EL (cell line): ENCODE data around the gene FOXJ1.

Experiments used
- DNase-seq: peaks from one replicate; pipeline ENCODE4 v3.0.0-alpha.2; 2016

Gene FOXJ1

GRCh38 chr17:76160896-76161528, 20.0 kb upstream of the FOXJ1 start:
- DNase-seq, result no peak

- no peak for DNase-seq
These were observed 18.1 kb upstream of the FOXJ1 start for GRCh38 chr17:76159157-76159556.

DNA sequence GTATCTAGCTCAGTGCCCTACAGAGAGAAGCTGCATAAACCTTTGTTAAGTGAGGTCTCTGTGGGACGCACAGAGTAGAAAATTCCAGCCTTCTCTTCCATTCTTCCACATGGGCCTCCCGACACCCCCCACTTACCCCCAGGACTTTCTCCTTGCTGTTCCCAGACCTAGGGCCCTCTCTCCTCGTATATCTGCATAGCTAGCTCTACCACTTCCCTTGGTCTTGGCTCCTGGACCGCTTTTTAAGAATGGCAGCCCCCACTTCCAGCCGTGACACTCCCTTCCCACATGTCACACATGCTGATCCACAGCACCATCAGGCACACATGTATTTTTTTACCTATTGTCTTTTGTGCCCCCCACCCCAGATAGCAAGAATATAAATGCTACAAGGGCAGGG, 16.7 kb upstream of the FOXJ1 start:
- DNase-seq, result no peak

DNA sequence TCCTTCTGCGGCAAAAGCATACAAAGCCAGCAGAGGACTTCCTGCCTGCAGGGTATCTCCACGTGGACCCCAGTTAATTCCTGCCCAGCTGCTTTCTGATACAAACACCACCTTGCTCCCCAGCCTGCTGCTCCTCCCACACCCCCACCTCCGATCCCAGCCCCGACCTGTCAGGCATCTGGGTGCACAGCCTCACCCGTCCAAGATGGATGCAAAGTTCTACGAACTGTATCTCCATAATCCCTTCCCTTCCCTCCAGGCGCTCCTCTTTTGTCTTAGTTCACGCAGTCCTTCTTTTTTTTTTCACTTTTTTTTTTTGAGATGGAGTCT, 15.6 kb upstream of the FOXJ1 start:
- DNase-seq, result no peak

DNA sequence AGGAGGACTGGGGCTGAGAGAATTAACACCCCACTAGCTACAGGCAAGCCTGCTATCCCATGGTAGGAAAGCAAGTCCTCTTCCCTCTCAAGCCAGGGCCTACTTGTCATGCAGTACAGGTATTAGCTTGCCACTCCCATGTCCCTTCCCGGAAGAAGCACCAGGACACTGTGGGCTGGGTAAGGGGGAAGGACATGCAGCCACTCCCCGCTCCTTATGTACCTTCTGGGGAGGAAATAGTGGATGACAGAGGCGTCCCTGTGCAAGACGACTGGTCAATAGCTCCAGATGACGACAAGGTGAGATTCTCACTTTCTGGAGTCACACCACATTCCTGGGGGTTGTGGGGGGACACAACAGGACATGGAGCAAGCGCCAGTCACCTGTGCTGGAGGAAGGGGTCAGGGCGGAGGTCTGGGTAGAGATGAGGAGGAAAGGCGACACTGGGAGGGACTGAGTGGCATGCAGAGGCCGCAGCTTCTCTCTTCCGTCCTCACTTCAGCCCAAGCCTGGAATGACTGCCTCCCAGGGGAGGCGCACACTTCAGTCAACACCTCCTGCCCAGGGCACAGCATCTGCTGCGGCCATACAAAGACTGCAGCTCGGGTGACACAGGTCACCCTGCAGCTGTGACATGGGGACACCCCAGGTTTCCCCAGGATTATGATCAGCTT, 15.1 kb upstream of the FOXJ1 start:
- DNase-seq, result no peak

GRCh38 chr17:76154936-76155845, 14.1 kb upstream of the FOXJ1 start:
- DNase-seq, result no peak

GRCh38 chr17:76154292-76154691, 13.2 kb upstream of the FOXJ1 start:
- no peak for DNase-seq

- DNase-seq, result peak; percentile 13
These were observed 12.6 kb upstream of the FOXJ1 start for GRCh38 chr17:76153640-76154039.

GRCh38 chr17:76153202-76153601, 12.2 kb upstream of the FOXJ1 start:
- no peak for DNase-seq

DNA sequence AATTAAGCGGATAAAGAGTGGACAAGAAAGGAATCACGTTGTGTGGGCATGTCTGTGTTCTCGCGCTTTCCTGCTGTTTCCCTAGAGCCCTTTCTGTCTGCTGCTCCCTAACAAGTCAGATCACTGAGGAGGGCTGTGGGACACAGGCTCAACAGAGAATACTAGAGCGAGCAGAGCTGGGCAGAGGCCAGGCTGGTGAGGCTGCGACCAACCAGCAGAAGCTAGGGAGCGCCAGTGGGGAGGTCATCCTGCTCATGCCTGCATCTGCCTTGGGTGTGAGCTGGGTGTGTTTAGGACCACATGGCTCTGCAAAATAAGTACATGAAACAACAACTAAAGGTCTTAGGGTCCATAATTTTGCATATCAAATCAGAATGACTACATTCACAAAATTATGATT, 11.5 kb upstream of the FOXJ1 start:
- no peak for DNase-seq

GRCh38 chr17:76151896-76152454, 10.9 kb upstream of the FOXJ1 start:
- no peak for DNase-seq

GRCh38 chr17:76150712-76151622, 9.9 kb upstream of the FOXJ1 start:
- no peak for DNase-seq

- no peak for DNase-seq
These were observed 8.2 kb upstream of the FOXJ1 start for GRCh38 chr17:76149214-76149613.

DNA sequence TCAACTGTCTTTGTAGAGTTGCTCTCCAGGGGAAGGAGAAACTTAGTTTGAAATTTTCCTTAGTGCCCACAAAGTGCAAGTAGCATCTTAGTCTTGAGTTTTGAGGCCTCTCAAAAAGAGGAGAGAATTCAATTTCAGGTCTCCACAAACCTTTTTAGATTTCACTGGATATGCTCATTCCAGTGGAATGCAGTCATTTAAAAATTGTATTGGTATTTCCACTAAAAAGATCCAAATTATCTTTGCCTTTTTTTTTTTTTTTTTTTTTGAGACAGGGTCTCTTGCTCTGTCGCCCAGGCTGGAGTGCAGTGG, 6.9 kb upstream of the FOXJ1 start:
- DNase-seq, result no peak

DNA sequence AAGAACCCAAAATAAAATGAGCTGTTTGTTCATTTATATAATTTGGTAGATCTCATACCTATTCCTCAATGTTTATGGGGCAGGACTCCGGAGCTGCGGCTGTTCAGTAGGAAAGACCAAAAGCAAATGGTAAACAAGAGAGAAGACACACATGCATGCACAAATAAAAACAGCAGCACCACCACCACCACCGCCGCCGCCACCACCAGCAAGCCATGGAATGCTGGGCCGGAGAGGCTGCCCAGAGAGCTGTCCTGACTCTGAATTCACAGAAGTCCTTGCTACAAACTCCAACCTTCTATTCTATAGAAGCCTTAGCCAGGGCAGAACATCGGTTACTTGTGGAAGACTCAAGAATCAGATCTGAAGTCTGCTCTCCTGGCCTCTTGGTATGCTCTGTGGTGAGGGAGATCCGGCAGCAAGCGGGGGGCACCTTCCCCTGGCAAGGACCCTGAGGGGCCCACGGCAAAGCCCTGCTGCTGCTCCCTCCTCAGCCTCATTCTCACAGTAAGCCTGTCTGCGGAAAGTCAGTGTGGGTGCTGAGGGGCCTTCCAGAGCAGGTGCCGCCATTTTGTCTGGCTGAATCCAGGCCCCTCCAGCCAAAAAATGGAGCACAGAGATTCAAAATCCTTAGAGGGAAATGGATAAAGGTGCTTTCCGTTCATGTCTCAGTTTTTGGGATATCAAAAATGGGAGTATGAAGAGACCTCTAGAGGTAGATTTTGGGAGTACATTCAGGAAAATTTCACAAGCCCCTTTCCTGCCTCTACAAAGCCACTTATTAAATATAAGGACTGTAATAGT, 6.4 kb upstream of the FOXJ1 start:
- DNase-seq, result peak; percentile 36

GRCh38 chr17:76146053-76146851, 5.2 kb upstream of the FOXJ1 start:
- no peak for DNase-seq

DNA sequence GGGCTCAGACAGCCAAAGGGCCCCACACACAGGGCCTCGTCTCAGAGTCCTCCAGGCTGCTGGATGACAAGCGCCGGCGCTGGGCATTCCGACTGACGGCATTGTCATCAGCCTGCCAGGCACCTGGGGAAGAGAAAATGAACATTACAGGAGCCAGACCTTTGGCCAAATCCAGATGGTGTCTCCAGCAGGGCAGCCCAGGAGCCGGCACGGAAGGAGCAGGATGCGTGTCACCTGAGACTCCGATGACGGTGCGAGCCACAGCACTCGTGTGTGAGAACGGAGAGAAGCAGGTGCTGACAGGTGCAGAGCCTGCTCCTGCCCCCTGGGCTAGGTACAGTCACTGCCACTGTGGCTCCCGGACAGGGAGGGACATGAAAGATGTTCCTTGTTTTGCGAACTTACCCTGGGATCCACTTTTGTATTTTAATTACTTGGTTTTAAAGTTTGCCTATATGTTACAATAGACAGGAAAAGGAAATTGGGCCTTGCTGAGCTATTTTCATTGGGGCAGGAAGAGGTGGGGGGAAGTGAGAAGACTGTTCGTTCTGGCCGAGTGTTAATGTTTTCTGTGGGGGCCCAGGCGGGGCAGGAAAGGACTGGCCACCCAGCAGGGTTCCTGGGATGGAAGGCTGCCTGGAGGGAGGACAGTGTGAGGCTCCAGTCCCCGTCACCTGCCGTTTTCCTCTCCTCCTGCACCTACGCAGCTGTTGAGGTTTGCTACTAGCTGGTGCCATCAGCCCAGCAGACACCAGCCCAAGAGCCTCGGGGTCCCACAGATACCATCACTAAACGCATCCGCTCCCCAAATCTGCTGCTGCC, 4.4 kb upstream of the FOXJ1 start:
- no peak for DNase-seq

DNA sequence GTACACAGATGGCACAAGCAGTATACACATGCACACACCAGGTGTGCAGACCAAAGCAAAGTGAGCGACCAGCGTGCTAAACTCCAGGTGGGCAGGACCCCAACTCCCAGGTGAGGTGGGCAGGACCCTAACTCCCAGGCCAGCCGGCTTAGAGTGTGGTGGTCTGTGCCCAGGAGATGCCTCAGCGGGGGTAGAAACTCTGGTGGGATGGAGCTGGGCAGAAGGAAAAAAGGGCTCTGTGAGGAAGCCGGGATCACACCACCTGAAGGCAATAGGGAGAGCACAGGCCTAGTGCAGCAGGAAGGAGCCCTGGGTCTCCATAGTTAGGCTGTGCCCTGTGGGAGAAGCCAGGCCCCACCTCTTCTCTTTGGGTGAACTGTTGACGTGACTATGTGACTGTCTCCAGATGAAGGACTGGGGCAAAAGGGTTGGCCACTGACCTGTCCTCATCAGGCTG, 1.6 kb upstream of the FOXJ1 start:
- no peak for DNase-seq

GRCh38 chr17:76142039-76142584, 1.1 kb upstream of the FOXJ1 start:
- DNase-seq, result no peak
